ENCODE data around the gene ETV6.

The ETV6 gene

DNA sequence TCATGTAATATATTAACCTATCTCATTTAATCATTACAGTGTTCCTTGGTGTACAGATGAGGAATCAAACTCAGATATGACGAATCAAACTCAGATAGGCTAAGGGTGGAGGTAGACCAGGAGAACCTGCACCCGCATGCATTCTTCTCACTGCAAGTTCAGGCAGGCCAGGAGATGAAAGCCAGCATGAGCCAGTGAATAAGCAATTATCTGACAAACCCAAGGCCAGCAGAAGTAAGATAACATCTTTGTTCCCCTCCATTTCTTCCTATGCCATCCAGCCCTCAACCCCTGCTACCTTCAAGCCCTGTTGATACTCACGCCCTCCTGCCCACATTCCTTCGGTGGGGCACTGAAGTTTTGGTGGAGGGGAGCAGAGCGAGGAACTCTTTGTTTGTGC is 152.2 kb downstream of the ETV6 start:
- no peak for DNase-seq (ENCODE audit: low read depth)

DNA sequence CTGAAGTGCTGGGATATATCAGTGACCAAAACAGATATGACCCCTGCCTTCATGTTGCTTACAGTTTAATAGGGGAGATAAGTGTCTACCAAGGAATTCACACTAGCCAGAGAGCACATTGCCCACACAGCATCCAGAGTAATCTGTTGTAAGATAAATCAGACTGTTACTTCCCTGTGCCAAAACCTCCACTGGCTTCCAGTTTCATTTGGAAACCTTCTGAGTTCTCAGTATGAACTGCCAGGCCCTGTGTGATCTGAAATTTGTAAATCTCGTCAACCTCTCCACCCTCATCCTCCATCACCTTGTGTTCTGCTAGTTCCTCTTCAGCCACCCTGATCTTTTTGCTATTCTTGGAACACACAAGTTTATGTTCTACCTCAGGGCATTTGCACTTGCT is 154.7 kb downstream of the ETV6 start:
- DNase-seq (ENCODE audit: low read depth) = no peak

- DNase-seq (ENCODE audit: low read depth) = no peak
These were observed 155.6 kb downstream of the ETV6 start for GRCh38 chr12:11805043-11805442.

GRCh38 chr12:11805680-11806079 is 156.2 kb downstream of the ETV6 start:
- DNase-seq (ENCODE audit: low read depth) = no peak

- DNase-seq (ENCODE audit: low read depth) = no peak
These were observed 158.0 kb downstream of the ETV6 start for GRCh38 chr12:11807458-11807857.

GRCh38 chr12:11808931-11809330 is 159.5 kb downstream of the ETV6 start:
- DNase-seq (ENCODE audit: low read depth) = no peak

GRCh38 chr12:11810206-11810545 is 160.7 kb downstream of the ETV6 start:
- DNase-seq (ENCODE audit: low read depth) = no peak

- DNase-seq (ENCODE audit: low read depth) = no peak
These were observed 161.5 kb downstream of the ETV6 start for GRCh38 chr12:11811008-11811407.

DNA sequence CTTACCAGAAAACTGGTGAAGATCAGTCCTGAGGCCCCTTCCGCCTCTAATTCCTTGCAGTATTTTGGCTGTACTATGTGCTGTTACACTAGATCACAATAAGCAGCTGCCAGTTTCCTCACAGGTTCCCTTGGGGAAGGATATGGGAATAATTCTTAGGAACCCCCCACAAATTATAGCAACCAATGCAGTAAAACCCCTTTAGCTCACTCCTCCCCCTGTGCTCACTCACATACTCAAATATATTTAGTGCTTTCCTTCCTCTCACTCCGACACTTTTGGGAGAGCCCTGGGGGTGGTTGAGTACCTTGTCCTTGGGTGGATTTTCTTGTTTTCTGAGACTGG is 162.7 kb downstream of the ETV6 start:
- DNase-seq (ENCODE audit: low read depth) = no peak

DNA sequence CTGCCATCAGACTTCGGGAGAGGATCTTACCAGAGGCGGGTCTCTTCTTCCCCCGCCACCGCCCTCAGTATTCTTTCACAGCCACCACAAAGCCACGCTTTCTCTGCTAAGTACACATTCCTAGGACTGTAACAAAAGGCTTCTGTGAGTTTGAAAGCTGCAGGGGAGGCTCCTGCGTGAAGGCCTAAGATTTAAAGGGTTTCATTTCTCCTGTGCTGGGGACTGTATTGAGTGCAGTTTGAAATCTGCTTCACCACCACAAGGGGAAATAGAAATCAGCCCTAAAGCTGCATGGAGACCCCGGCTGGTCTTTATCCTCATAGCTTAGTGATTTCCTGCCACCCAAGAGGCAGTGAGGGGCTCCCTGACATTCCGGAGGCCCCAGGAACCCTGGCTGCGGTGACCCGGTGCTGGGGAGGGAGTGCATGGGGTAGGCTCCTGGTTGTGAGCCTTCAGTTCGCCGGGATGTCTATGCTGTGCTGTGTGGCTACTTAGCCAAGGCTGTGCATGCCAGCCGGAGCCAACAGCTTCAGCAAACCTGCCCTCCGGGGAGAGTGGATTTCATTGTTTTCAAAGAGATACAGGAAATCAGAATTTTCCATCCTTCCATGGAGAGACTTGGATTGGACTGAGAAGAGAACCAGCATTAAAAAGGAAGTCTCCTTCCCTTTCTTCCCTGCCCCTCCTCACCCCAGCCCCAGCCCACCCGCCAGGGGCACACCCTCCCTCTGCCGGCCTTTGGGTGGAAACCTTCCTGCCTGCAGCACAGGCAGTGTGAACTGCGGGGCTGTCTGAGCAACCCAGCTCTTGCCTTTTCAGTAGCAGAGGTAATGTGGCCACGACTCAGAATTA is 163.3 kb downstream of the ETV6 start:
- no peak for DNase-seq (ENCODE audit: low read depth)

DNA sequence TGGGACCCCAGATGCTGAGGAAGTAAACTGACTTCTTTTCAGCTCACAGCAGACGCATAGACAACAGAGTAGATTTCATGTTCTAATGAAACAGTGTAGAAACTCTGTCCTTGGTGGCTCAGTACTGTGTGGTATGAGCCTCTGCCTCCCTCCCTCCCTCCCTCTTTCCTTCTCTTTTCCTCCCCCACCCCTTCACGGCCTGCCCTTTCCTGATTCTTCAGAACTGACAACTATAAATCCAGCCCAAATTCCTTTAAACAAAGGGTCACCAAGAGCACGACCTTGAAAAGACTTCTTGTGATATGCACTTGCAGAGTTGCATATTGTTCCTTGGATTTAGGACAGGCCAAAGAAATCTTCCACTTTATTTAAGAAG is 164.0 kb downstream of the ETV6 start:
- DNase-seq (ENCODE audit: low read depth) = no peak

- no peak for DNase-seq (ENCODE audit: low read depth)
These were observed 164.9 kb downstream of the ETV6 start for GRCh38 chr12:11814374-11814773.

- no peak for DNase-seq (ENCODE audit: low read depth)
These were observed 165.9 kb downstream of the ETV6 start for GRCh38 chr12:11815397-11815796.

DNA sequence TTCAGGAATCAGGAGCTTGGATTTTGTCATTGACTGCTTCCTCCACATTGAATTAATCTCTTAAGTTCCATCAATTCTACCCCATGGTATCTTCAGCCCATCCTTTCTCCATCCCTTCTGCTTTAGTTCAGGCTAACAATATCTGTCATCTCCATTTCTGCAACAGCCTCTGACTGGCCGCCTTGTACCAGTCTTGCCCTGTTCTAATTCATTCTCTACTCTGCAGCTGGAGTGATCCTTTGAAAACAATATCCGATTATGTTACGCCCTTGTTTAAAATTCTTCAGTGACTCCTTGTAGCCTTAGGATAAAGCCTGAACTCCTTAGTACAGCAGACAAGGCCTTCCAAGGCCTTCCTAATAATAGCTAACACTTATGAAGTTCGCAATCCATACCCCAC is 170.2 kb downstream of the ETV6 start:
- DNase-seq (ENCODE audit: low read depth) = no peak

- no peak for DNase-seq (ENCODE audit: low read depth)
These were observed 171.0 kb downstream of the ETV6 start for GRCh38 chr12:11820476-11820875.

- DNase-seq (ENCODE audit: low read depth) = no peak
These were observed 172.1 kb downstream of the ETV6 start for GRCh38 chr12:11821386-11822080.

DNA sequence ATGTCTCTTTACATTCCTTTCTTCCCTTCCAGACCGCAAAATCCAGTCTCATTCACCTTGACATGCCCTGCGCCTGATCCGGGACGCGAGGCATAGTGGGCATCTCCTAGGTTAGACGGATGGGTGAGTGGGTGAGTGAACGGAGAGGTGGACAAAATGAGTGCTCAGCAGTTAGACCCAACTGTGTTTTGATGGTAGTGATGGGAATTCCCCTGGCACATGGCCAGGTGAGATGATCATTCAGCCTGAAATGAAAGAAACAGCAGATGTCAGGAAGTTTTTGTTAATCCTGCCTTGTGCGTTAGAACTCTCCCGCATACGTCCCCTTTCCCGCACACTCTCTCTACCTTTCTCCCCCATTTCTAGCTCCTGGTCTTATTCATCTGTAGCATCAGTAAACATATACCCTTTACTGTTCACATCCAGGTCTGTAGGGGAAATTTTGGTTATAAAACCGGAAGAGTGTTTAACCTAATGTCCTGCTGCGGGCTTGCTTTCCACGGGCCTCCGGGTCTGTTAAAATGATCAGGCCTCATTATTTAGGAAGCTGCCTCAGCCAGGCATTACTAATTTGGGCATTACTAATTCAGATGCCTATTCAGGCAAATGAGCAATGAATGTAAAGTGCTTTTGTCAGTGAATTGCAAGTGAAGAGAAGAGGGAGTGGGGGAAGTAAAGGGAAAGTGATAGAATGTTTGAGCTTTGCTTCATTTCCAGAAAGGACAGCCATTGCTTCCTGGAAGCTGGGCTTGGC is 172.8 kb downstream of the ETV6 start:
- peak; percentile 55 for DNase-seq (ENCODE audit: low read depth)

DNA sequence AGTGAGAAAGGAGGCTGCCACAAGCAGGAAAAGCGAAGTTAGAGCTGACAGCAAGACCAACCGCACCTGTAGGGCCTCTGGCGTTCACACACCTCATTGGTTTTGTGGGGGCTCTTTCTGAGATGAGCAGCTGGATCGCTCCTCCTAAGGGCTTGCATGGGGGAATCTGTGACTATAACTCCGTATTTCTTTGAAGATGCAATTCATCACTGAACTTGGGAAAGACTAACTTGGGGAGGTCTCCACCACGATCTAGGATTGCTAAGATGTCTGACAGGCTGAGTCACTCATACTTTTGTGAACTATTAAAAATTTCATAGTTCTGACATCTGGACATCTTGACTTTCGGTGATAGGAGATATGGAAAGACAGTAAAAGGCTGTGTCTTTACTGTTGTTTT is 173.6 kb downstream of the ETV6 start:
- no peak for DNase-seq (ENCODE audit: low read depth)

DNA sequence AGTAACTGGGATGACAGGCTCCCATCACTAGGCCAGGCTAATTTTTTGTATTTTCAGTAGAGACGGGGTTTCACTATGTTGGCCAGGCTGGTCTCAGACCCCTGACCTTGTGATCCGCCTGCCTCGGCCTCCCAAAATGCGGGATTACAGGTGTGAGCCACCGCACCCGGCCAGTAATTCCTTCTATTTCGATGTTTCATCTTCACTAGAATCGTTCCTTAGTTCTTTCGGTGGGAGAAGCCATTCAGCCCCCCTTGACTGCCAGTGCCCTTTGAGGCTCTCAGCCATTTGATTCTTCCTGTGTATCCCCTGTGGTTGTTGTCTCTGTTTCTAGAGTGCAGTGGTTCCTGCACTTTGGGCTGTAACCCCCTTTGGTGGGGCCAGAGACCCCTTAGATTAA is 174.1 kb downstream of the ETV6 start:
- DNase-seq (ENCODE audit: low read depth) = no peak

DNA sequence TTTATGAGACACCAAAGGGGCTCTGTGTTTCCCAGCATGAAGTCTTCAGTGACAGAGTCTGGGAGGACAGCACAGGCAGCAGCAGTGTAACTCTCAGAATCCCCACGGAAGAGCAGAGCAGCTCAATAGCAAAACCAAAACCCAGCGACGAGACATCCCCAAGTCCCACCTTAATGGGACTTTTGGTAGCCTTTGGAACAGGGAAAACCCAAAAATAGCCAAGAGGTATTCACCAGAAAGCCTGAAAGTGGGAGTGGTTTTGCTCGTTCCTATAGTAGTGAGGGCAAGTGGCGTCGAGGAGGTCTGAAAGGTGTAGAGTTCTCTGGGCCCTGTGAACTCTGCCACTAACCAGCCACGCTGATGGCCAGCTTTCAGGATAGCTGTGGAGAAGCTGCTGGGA is 174.6 kb downstream of the ETV6 start:
- DNase-seq (ENCODE audit: low read depth) = no peak

DNA sequence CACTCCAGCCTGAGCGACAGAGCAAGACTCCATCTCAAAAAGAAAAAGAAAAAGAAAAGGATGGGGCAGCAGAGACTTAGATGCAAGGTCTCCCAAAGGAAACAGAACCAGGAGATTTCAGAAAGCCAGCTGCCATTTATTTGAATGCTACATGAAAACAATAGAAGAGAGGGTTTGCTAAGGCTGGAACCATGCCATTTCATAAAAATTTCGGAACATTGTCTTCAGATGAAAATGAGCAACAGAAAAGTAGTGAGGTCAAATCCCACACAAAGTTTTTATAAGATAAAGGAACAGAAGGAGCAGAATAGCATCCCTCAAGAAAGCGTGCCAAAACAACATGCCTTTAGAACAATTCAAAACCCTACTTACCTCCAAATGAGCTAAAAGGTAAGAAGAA is 175.3 kb downstream of the ETV6 start:
- no peak for DNase-seq (ENCODE audit: low read depth)

GRCh38 chr12:11825278-11825677 is 175.8 kb downstream of the ETV6 start:
- DNase-seq (ENCODE audit: low read depth) = no peak

- DNase-seq (ENCODE audit: low read depth) = no peak
These were observed 177.1 kb downstream of the ETV6 start for GRCh38 chr12:11826574-11826973.
